Measurements from ENCODE around the gene HDDC3. TPM values are rescaled to one million over a fixed set of nuclear protein-coding genes. Genes with fewer than 3 reads are reported as not detected.
A peak's percentile ranks its signal among the peaks of the same experiment; 100 is the strongest.

The HDDC3 gene
- total RNA-seq, 2 experiments from 2014 or later = 31.8 to 38.6 TPM

DNA sequence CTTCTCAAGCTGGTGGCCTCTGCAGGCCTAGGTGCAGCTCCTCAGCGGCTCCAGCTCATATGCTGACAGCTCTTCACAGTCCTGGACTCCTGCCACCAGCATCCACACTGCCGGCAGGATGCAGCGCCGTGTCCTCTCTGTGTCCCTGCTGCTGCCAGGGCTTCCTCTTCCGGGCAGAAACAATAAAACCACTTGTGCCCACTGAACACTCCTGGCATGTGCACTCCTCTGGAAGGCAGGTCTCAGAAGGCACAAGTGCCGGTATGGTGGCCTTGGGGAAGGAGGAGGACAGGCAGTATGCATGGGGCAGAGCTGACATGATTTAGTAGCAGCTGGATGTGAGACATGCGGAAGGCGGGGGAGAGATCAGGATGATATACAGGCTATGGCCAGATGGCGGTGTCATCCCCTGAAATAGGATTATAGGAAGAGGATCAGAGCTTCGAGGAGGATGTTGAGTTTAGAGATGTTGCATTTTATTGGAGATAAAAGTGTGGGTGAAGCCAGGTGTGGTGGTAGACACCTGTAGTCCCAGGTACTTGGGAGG, 36.7 kb downstream of the HDDC3 start:
- no TSS peak for BruUV-seq (replicated peaks)
- peaks cover 4% of the 10 kb centered on the region; the same call in 1 of the 2 replicates for H3K36me3 ChIP-seq (ENCODE audit: insufficient read depth, low read length)
- no peak overlapping the region for H3K27ac ChIP-seq (ENCODE audit: low read depth, low read length, poor library complexity, severe bottlenecking)
- no peak for DNase-seq (ENCODE audit: low spot score)
- H3K9me3 ChIP-seq (ENCODE audit: low read length) = no peaks in the 10 kb centered on the region
- no peak overlapping the region for H2AFZ ChIP-seq (ENCODE audit: low read length)
- H4K20me1 ChIP-seq (ENCODE audit: insufficient read depth, low read length) = no peaks in the 10 kb centered on the region
- CTCF ChIA-PET (ENCODE audit: unreplicated experiment) = interaction anchor here (1.2 kb wide), 1 partner anchor 37 kb away, joined by 4 read pairs; no protein-coding TSS in a partner anchor
- intact Hi-C loops (cut with micrococcal nuclease; ENCODE audit: unreplicated experiment) = no loop called here
- no peaks in the 10 kb centered on the region for H3K79me2 ChIP-seq (ENCODE audit: insufficient read depth, low read depth, low read length)
- no peaks in the 10 kb centered on the region for H3K9me2 ChIP-seq (ENCODE audit: insufficient read depth, low read length)
- no peak overlapping the region for H3K4me2 ChIP-seq (ENCODE audit: low read length)
- no peak for TF ChIP-seq EZH2phosphoT487 (IDR thresholded peaks at IDR 0.05; ENCODE audit: borderline replicate concordance, low read depth, low read length)
- 0 out of 2 replicates have a peak, but pooled peaks have one; percentile 21 for TF ChIP-seq CTCF (conservative IDR thresholded peaks at IDR 0.05; ENCODE audit: low read length)
- H3K4me3 ChIP-seq (ENCODE audit: low read depth, low read length, poor library complexity, severe bottlenecking) = no peak overlapping the region
- peaks cover 22% of the 10 kb centered on the region for H3K4me1 ChIP-seq (ENCODE audit: insufficient read depth, low read length, poor library complexity, severe bottlenecking)
- POLR2A ChIA-PET = interaction anchor here (0.6 to 2.7 kb wide), 3 partner anchors 38 to 89 kb away, joined by 3 to 10 read pairs (median 6); partner anchors contain the start of gene UNC45A

DNA sequence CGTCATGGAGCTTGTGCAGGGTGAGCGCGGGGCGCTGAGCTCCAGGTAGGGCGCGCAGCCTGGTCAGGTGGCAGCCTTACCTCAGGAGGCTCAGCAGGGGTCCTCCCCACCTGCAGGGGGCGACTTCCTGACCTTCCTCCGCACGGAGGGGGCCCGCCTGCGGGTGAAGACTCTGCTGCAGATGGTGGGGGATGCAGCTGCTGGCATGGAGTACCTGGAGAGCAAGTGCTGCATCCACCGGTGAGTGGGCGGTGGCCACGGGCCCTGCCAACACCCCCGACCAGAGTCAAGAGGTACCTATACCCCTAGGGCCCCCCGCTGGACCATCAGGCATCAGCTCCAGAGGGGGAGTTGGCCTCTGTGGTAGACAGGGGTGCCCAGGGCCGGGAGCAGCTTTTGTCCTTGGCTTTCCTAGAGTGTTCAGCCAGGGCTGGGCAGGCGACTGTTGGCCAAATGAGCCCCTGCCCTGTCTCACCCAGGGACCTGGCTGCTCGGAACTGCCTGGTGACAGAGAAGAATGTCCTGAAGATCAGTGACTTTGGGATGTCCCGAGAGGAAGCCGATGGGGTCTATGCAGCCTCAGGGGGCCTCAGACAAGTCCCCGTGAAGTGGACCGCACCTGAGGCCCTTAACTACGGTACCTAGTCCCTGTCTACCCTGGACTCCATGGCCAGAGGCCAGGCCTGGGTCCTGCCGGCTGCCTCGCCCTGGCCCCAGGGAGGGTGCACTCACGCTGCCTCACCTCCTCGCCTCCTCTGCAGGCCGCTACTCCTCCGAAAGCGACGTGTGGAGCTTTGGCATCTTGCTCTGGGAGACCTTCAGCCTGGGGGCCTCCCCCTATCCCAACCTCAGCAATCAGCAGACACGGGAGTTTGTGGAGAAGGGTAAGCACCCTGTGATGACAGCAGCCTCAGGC, 38.9 kb downstream of the HDDC3 start:
- peak overlapping the region; percentile 11; the same call in 1 of the 2 replicates for H2AFZ ChIP-seq (ENCODE audit: low read length)
- TF ChIP-seq EZH2phosphoT487 (IDR thresholded peaks at IDR 0.05; ENCODE audit: borderline replicate concordance, low read depth, low read length) (no peak), CTCF (conservative IDR thresholded peaks at IDR 0.05; ENCODE audit: low read length) (peak; percentile 80)
- no peaks in the 10 kb centered on the region for H4K20me1 ChIP-seq (ENCODE audit: insufficient read depth, low read length)
- no peaks in the 10 kb centered on the region for H3K79me2 ChIP-seq (ENCODE audit: insufficient read depth, low read depth, low read length)
- CTCF ChIA-PET (ENCODE audit: unreplicated experiment) = interaction anchor here (0.6 to 1.2 kb wide), 3 partner anchors 38 to 244 kb away, joined by 3 to 5 read pairs (median 3); no protein-coding TSS in a partner anchor
- H3K9me2 ChIP-seq (ENCODE audit: insufficient read depth, low read length) = no peaks in the 10 kb centered on the region
- H3K4me2 ChIP-seq (ENCODE audit: low read length) = peak overlapping the region; percentile 68
- intact Hi-C loops (cut with micrococcal nuclease; ENCODE audit: unreplicated experiment) = no loop called here
- peak overlapping the region; percentile 74 for H3K4me3 ChIP-seq (ENCODE audit: low read depth, low read length, poor library complexity, severe bottlenecking)
- no TSS peak for BruUV-seq (replicated peaks)
- DNase-seq (ENCODE audit: low spot score) = peak; percentile 83
- H3K27ac ChIP-seq (ENCODE audit: low read depth, low read length, poor library complexity, severe bottlenecking) = no peak overlapping the region
- peaks cover 22% of the 10 kb centered on the region for H3K4me1 ChIP-seq (ENCODE audit: insufficient read depth, low read length, poor library complexity, severe bottlenecking)
- POLR2A ChIA-PET = interaction anchor here (0.7 kb wide), 2 partner anchors 37 to 44 kb away, joined by 3 read pairs; no protein-coding TSS in a partner anchor
- no peaks in the 10 kb centered on the region for H3K9me3 ChIP-seq (ENCODE audit: low read length)
- H3K36me3 ChIP-seq (ENCODE audit: insufficient read depth, low read length) = peaks cover 4% of the 10 kb centered on the region; the same call in 1 of the 2 replicates
